Karpas-422 (cell line): ENCODE results near the gene SAMD5. TPM values are rescaled to one million over a fixed set of nuclear protein-coding genes. Genes with fewer than 3 reads are reported as not detected.

Experiments
- DNase-seq: peaks from one replicate; pipeline ENCODE4 v3.0.0-alpha.2; 2015
- H2AFZ ChIP-seq: fragments of 200-600 bp; sonication (generic); 2 replicates; pipeline ENCODE4 v1.6.1; 2014; ENCODE audit warnings: antibody characterized with exemption, low read length, mixed read lengths
- H3K27ac ChIP-seq: fragments of 200-600 bp; sonication (generic); 2 replicates; pipeline ENCODE4 v1.5.1; 2014; ENCODE audit warnings: mild to moderate bottlenecking, low read length, moderate library complexity
- H3K27me3 ChIP-seq: fragments of 200-600 bp; sonication (generic); 2 replicates; pipeline ENCODE4 v1.6.1; 2014; ENCODE audit warnings: low read length, mixed read lengths
- H3K36me3 ChIP-seq: fragments of 200-600 bp; sonication (generic); 2 replicates; pipeline ENCODE4 v1.6.1; 2014; ENCODE audit warnings: low read length, mixed read lengths; ENCODE audit not compliant: insufficient read depth
- H3K4me1 ChIP-seq: fragments of 200-600 bp; sonication (generic); 2 replicates; pipeline ENCODE4 v1.6.1; 2014; ENCODE audit warnings: mild to moderate bottlenecking, low read length, mixed read lengths
- H3K4me2 ChIP-seq: fragments of 200-600 bp; sonication (generic); 2 replicates; pipeline ENCODE4 v1.6.1; 2014; ENCODE audit warnings: low read length, low read depth, mild to moderate bottlenecking; ENCODE audit not compliant: poor library complexity, severe bottlenecking
- H3K4me3 ChIP-seq: fragments of 200-600 bp; sonication (generic); 2 replicates; pipeline ENCODE4 v1.5.1; 2014; ENCODE audit warnings: mild to moderate bottlenecking, antibody characterized with exemption, low read length, mixed read lengths
- H3K79me2 ChIP-seq: fragments of 200-600 bp; sonication (generic); 2 replicates; pipeline ENCODE4 v1.6.1; 2014; ENCODE audit warnings: mild to moderate bottlenecking, low read length, mixed read lengths
- H3K9ac ChIP-seq: fragments of 200-600 bp; sonication (generic); 2 replicates; pipeline ENCODE4 v1.6.0; 2014; ENCODE audit warnings: low read length
- H3K9me2 ChIP-seq: fragments of 200-600 bp; sonication (generic), shearing (Covaris generic); replicated peaks from 2 replicates; pipeline ENCODE4 v1.6.0; 2014; ENCODE audit warnings: mild to moderate bottlenecking, low read length, moderate library complexity; ENCODE audit not compliant: insufficient read depth
- H3K9me3 ChIP-seq: fragments of 300-700, 200-600 bp; sonication (generic); 2 replicates; pipeline ENCODE4 v1.6.1; 2014; ENCODE audit warnings: low read length, mixed read lengths
- H4K20me1 ChIP-seq: fragments of 200-600 bp; sonication (generic); 2 replicates; pipeline ENCODE4 v1.6.1; 2014; ENCODE audit warnings: mild to moderate bottlenecking, antibody characterized with exemption, low read length, low read depth; ENCODE audit not compliant: insufficient read depth
- total RNA-seq: library from RNA; depleted of rRNA; stranded (reverse); fragments of >200 nt; shearing (Covaris generic); gene quantifications from 2 replicates; pipeline ENCODE4 v1.2.3, GENCODE V29; 2014; ENCODE audit warnings: low replicate concordance

SAMD5 gene
- total RNA-seq, 1 experiment from 2014 or later, result not detected

GRCh38 chr6:147549531-147549930, 41.0 kb downstream of the SAMD5 start:
- Histone ChIP-seq H3K4me2 (no peak overlapping the region), H3K4me1 (no peaks in the 10 kb centered on the region), H4K20me1 (no peaks in the 10 kb centered on the region), H3K4me3 (no peak overlapping the region), H3K9ac (no peak overlapping the region), H3K79me2 (no peaks in the 10 kb centered on the region), H2AFZ (no peak overlapping the region), H3K27ac (no peak overlapping the region), H3K9me3 (no peaks in the 10 kb centered on the region), H3K9me2 (no peaks in the 10 kb centered on the region), H3K36me3 (no peaks in the 10 kb centered on the region), H3K27me3 (no peaks in the 10 kb centered on the region)
- no peak for DNase-seq

- H3K9me3 ChIP-seq, result no peaks in the 10 kb centered on the region
- H3K9me2 ChIP-seq, result no peaks in the 10 kb centered on the region
- DNase-seq, result no peak
- no peak overlapping the region for H3K4me2 ChIP-seq
- H2AFZ ChIP-seq, result no peak overlapping the region
- no peak overlapping the region for H3K4me3 ChIP-seq
- no peak overlapping the region for H3K9ac ChIP-seq
- no peaks in the 10 kb centered on the region for H3K27me3 ChIP-seq
- no peak overlapping the region for H3K27ac ChIP-seq
- no peaks in the 10 kb centered on the region for H3K79me2 ChIP-seq
- no peaks in the 10 kb centered on the region for H3K4me1 ChIP-seq
- H3K36me3 ChIP-seq, result no peaks in the 10 kb centered on the region
- no peaks in the 10 kb centered on the region for H4K20me1 ChIP-seq
These were observed 43.5 kb downstream of the SAMD5 start for GRCh38 chr6:147551976-147552375.

- Histone ChIP-seq H3K9me3 (no peaks in the 10 kb centered on the region), H3K79me2 (no peaks in the 10 kb centered on the region), H3K4me3 (no peak overlapping the region), H3K27ac (no peak overlapping the region), H3K4me2 (no peak overlapping the region), H3K9ac (no peak overlapping the region), H3K27me3 (no peaks in the 10 kb centered on the region), H3K4me1 (no peaks in the 10 kb centered on the region), H3K36me3 (no peaks in the 10 kb centered on the region), H3K9me2 (no peaks in the 10 kb centered on the region), H4K20me1 (no peaks in the 10 kb centered on the region), H2AFZ (no peak overlapping the region)
- DNase-seq, result no peak
These were observed 44.6 kb downstream of the SAMD5 start for GRCh38 chr6:147553099-147553498.

GRCh38 chr6:147554281-147554680, 45.8 kb downstream of the SAMD5 start:
- Histone ChIP-seq H2AFZ (no peak overlapping the region), H3K27ac (no peak overlapping the region), H3K4me1 (no peaks in the 10 kb centered on the region), H3K27me3 (no peaks in the 10 kb centered on the region), H3K4me3 (no peak overlapping the region), H3K9ac (no peak overlapping the region), H3K9me2 (no peaks in the 10 kb centered on the region), H4K20me1 (no peaks in the 10 kb centered on the region), H3K9me3 (no peaks in the 10 kb centered on the region), H3K36me3 (no peaks in the 10 kb centered on the region), H3K4me2 (no peak overlapping the region), H3K79me2 (no peaks in the 10 kb centered on the region)
- no peak for DNase-seq

- no peak overlapping the region for H2AFZ ChIP-seq
- no peaks in the 10 kb centered on the region for H3K4me1 ChIP-seq
- no peaks in the 10 kb centered on the region for H3K9me3 ChIP-seq
- no peak overlapping the region for H3K4me3 ChIP-seq
- H3K4me2 ChIP-seq, result no peak overlapping the region
- no peaks in the 10 kb centered on the region for H4K20me1 ChIP-seq
- no peaks in the 10 kb centered on the region for H3K9me2 ChIP-seq
- no peaks in the 10 kb centered on the region for H3K79me2 ChIP-seq
- H3K36me3 ChIP-seq, result no peaks in the 10 kb centered on the region
- no peak for DNase-seq
- no peaks in the 10 kb centered on the region for H3K27me3 ChIP-seq
- no peak overlapping the region for H3K9ac ChIP-seq
- no peak overlapping the region for H3K27ac ChIP-seq
These were observed 50.5 kb downstream of the SAMD5 start for GRCh38 chr6:147559006-147559405.

GRCh38 chr6:147560670-147561069, 52.2 kb downstream of the SAMD5 start:
- H3K36me3 ChIP-seq, result no peaks in the 10 kb centered on the region
- no peaks in the 10 kb centered on the region for H3K9me3 ChIP-seq
- no peak for DNase-seq
- no peak overlapping the region for H3K9ac ChIP-seq
- no peak overlapping the region for H3K4me3 ChIP-seq
- no peak overlapping the region for H2AFZ ChIP-seq
- no peak overlapping the region for H3K27ac ChIP-seq
- H3K79me2 ChIP-seq, result no peaks in the 10 kb centered on the region
- no peaks in the 10 kb centered on the region for H3K27me3 ChIP-seq
- H4K20me1 ChIP-seq, result no peaks in the 10 kb centered on the region
- H3K4me2 ChIP-seq, result no peak overlapping the region
- no peaks in the 10 kb centered on the region for H3K4me1 ChIP-seq
- H3K9me2 ChIP-seq, result no peaks in the 10 kb centered on the region

- Histone ChIP-seq H3K4me1 (peaks cover 3% of the 10 kb centered on the region; the same call in 1 of the 2 replicates), H4K20me1 (no peaks in the 10 kb centered on the region), H3K9me2 (no peaks in the 10 kb centered on the region), H2AFZ (no peak overlapping the region), H3K9ac (no peak overlapping the region), H3K4me3 (no peak overlapping the region), H3K27ac (no peak overlapping the region), H3K36me3 (no peaks in the 10 kb centered on the region), H3K79me2 (no peaks in the 10 kb centered on the region), H3K27me3 (no peaks in the 10 kb centered on the region), H3K4me2 (no peak overlapping the region), H3K9me3 (no peaks in the 10 kb centered on the region)
- no peak for DNase-seq
These were observed 53.2 kb downstream of the SAMD5 start for GRCh38 chr6:147561726-147562125.

GRCh38 chr6:147563472-147563871, 55.0 kb downstream of the SAMD5 start:
- H3K9me3 ChIP-seq, result no peaks in the 10 kb centered on the region
- H3K9me2 ChIP-seq, result no peaks in the 10 kb centered on the region
- no peak overlapping the region for H2AFZ ChIP-seq
- no peaks in the 10 kb centered on the region for H4K20me1 ChIP-seq
- no peak for DNase-seq
- no peak overlapping the region for H3K9ac ChIP-seq
- no peaks in the 10 kb centered on the region for H3K79me2 ChIP-seq
- no peaks in the 10 kb centered on the region for H3K36me3 ChIP-seq
- peaks cover 3% of the 10 kb centered on the region; the same call in 1 of the 2 replicates for H3K4me1 ChIP-seq
- H3K4me2 ChIP-seq, result no peak overlapping the region
- H3K27ac ChIP-seq, result no peak overlapping the region
- H3K27me3 ChIP-seq, result no peaks in the 10 kb centered on the region
- no peak overlapping the region for H3K4me3 ChIP-seq

- Histone ChIP-seq H4K20me1 (no peaks in the 10 kb centered on the region), H3K79me2 (no peaks in the 10 kb centered on the region), H2AFZ (no peak overlapping the region), H3K9me2 (no peaks in the 10 kb centered on the region), H3K27ac (no peak overlapping the region), H3K4me2 (no peak overlapping the region), H3K4me1 (peaks cover 3% of the 10 kb centered on the region; the same call in 1 of the 2 replicates), H3K9me3 (no peaks in the 10 kb centered on the region), H3K36me3 (no peaks in the 10 kb centered on the region), H3K4me3 (no peak overlapping the region), H3K27me3 (no peaks in the 10 kb centered on the region), H3K9ac (no peak overlapping the region)
- no peak for DNase-seq
These were observed 56.1 kb downstream of the SAMD5 start for GRCh38 chr6:147564556-147564955.
